ENCODE measurements around the gene WDR87.

WDR87 gene

DNA sequence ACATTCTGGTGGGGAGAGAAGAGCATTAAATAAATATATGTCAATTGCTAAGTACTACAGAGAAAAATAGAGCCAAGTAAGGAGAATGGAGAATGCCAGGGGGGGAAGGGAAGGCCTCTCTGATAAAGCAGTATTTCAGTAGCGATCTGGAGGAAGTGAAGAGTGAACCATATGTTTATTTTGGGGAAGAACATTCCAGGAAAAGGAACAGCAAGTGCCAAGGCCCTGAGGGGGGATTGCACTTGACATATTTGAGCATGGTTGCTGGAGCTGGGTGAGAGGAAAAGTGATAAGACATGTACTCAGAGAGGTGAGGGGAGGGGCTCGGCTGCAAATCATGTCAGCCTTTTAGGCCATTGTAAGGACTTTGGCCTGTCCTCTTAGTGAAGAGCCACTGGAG is 30.4 kb downstream of the WDR87 start:
- TF ChIP-seq, protein P1, sequence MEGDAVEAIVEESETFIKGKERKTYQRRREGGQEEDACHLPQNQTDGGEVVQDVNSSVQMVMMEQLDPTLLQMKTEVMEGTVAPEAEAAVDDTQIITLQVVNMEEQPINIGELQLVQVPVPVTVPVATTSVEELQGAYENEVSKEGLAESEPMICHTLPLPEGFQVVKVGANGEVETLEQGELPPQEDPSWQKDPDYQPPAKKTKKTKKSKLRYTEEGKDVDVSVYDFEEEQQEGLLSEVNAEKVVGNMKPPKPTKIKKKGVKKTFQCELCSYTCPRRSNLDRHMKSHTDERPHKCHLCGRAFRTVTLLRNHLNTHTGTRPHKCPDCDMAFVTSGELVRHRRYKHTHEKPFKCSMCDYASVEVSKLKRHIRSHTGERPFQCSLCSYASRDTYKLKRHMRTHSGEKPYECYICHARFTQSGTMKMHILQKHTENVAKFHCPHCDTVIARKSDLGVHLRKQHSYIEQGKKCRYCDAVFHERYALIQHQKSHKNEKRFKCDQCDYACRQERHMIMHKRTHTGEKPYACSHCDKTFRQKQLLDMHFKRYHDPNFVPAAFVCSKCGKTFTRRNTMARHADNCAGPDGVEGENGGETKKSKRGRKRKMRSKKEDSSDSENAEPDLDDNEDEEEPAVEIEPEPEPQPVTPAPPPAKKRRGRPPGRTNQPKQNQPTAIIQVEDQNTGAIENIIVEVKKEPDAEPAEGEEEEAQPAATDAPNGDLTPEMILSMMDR (IDR thresholded peaks at IDR 0.05; ENCODE audit: borderline replicate concordance, extremely low read depth, low read length, poor library complexity, severe bottlenecking) = no peak
- no peak for TF ChIP-seq EZH2 (IDR thresholded peaks at IDR 0.05; ENCODE audit: borderline replicate concordance, low read depth, low read length, severe bottlenecking)
- Histone ChIP-seq H3K27me3 (ENCODE audit: insufficient read depth, low read length, poor library complexity) (no peaks in the 10 kb centered on the region), H3K79me2 (ENCODE audit: insufficient read depth, low read length) (no peaks in the 10 kb centered on the region), H3K36me3 (ENCODE audit: insufficient read depth, low read length) (no peaks in the 10 kb centered on the region), H3K9me3 (ENCODE audit: insufficient read depth, low read length, severe bottlenecking) (no peaks in the 10 kb centered on the region), H3K4me1 (ENCODE audit: insufficient read depth, low read length) (no peaks in the 10 kb centered on the region), H3K9ac (ENCODE audit: low read depth, low read length) (no peak overlapping the region), H4K20me1 (ENCODE audit: insufficient read depth, low read length) (no peaks in the 10 kb centered on the region), H2AFZ (ENCODE audit: low read depth, low read length) (no peak overlapping the region), H3K4me2 (ENCODE audit: insufficient read depth, low read length) (no peak overlapping the region), H3K4me3 (ENCODE audit: low read depth in 1 of 2, low read length in 2 of 2) (no peak overlapping the region), H3K27ac (ENCODE audit: low read length) (no peak overlapping the region)
- DNase-seq (no peak), ATAC-seq (ENCODE audit: insufficient read depth, low read depth) (no peak)

DNA sequence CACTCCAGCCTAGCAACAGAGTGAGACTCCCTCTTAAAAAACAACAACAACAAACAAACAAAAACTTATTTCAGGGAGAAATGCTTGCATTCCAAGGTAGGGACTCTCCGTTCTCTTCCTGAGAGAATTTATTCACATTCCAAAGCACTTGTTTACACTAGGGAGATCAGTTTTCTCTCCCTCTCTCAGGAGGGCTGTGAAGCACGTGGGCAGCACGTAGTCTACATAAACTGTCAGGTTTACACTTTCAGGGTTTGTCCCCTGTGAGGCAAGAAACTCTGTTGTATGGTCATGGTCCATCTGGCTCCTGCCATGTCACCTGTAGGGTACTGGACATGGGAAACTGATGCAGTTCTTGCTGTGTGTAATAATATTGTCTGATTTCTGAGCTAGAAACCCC is 31.6 kb downstream of the WDR87 start:
- TF ChIP-seq, protein P1 (IDR thresholded peaks at IDR 0.05; ENCODE audit: borderline replicate concordance, extremely low read depth, low read length, poor library complexity, severe bottlenecking) = no peak
- Histone ChIP-seq H3K4me2 (ENCODE audit: insufficient read depth, low read length) (no peak overlapping the region), H2AFZ (ENCODE audit: low read depth, low read length) (no peak overlapping the region), H3K9ac (ENCODE audit: low read depth, low read length) (no peak overlapping the region), H3K79me2 (ENCODE audit: insufficient read depth, low read length) (no peaks in the 10 kb centered on the region), H3K27me3 (ENCODE audit: insufficient read depth, low read length, poor library complexity) (no peaks in the 10 kb centered on the region), H3K9me3 (ENCODE audit: insufficient read depth, low read length, severe bottlenecking) (no peaks in the 10 kb centered on the region), H3K4me3 (ENCODE audit: low read depth in 1 of 2, low read length in 2 of 2) (no peak overlapping the region), H3K36me3 (ENCODE audit: insufficient read depth, low read length) (no peaks in the 10 kb centered on the region), H3K4me1 (ENCODE audit: insufficient read depth, low read length) (no peaks in the 10 kb centered on the region), H4K20me1 (ENCODE audit: insufficient read depth, low read length) (no peaks in the 10 kb centered on the region), H3K27ac (ENCODE audit: low read length) (no peak overlapping the region)
- ATAC-seq (ENCODE audit: insufficient read depth, low read depth) = no peak
- DNase-seq = no peak

DNA sequence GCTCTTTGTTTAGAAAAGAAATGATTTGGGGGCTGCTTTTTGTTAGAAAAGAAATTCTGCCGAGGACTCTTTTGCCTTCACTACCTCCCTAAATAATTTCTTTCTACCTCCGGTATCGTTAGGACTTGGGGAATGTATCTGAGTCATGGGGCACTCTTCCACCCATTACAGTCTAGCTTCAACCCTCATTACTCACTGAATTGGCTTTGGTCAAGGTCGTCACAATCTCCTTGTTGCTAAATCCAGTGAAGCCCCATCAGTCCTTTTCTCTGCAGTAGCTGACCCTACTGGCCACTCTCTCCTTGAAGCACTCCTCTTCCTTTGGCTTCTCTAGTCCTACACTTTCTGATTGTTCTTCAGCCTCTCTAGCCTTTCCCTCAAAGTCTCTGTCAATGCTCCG is 34.0 kb downstream of the WDR87 start:
- no peak overlapping the region for H3K27ac ChIP-seq (ENCODE audit: low read length)
- TF ChIP-seq, protein P1 (IDR thresholded peaks at IDR 0.05; ENCODE audit: borderline replicate concordance, extremely low read depth, low read length, poor library complexity, severe bottlenecking) = no peak
- no peak for TF ChIP-seq EZH2 (IDR thresholded peaks at IDR 0.05; ENCODE audit: borderline replicate concordance, low read depth, low read length, severe bottlenecking)
- no peak overlapping the region for H3K9ac ChIP-seq (ENCODE audit: low read depth, low read length)
- peaks cover 2% of the 10 kb centered on the region for H3K9me3 ChIP-seq (ENCODE audit: insufficient read depth, low read length, severe bottlenecking)
- no peak for ATAC-seq (ENCODE audit: insufficient read depth, low read depth)
- no peak for DNase-seq
- no peak overlapping the region for H3K4me2 ChIP-seq (ENCODE audit: insufficient read depth, low read length)
- H3K79me2 ChIP-seq (ENCODE audit: insufficient read depth, low read length) = no peaks in the 10 kb centered on the region
- H3K4me1 ChIP-seq (ENCODE audit: insufficient read depth, low read length) = no peaks in the 10 kb centered on the region
- no peak overlapping the region for H3K4me3 ChIP-seq (ENCODE audit: low read depth in 1 of 2, low read length in 2 of 2)
- no peaks in the 10 kb centered on the region for H4K20me1 ChIP-seq (ENCODE audit: insufficient read depth, low read length)
- no peaks in the 10 kb centered on the region for H3K36me3 ChIP-seq (ENCODE audit: insufficient read depth, low read length)
- no peaks in the 10 kb centered on the region for H3K27me3 ChIP-seq (ENCODE audit: insufficient read depth, low read length, poor library complexity)
- no peak overlapping the region for H2AFZ ChIP-seq (ENCODE audit: low read depth, low read length)

DNA sequence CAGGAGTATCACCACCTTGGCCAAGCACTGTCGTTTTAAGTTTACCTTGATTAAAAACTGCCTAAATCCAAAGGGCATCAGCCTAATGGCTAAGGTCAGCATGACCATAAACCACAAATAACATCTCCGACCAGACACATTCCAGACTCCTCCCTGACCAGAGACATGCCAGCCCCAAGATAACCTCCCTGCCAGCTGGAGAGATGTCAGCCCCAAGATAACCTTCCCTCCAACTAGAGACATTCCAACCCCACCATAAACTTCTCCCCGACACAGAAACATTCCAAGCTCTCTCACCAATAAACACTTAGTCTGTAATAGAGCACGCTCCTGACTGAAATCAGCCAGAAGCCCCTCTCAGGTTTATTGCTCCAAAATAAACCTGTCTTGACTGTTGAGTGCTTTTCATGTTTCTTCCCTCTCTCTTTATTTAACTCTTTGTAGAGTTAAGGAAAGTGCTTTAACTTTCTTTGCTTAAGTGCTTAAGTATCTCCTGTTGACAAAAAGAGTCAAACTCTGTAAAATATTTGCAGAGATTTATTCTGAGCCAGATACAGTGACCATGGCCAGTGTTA is 36.5 kb downstream of the WDR87 start:
- TF ChIP-seq, protein P1 (IDR thresholded peaks at IDR 0.05; ENCODE audit: borderline replicate concordance, extremely low read depth, low read length, poor library complexity, severe bottlenecking) = no peak
- no peak for TF ChIP-seq EZH2 (IDR thresholded peaks at IDR 0.05; ENCODE audit: borderline replicate concordance, low read depth, low read length, severe bottlenecking)
- H3K36me3 ChIP-seq (ENCODE audit: insufficient read depth, low read length) = no peaks in the 10 kb centered on the region
- H3K9me3 ChIP-seq (ENCODE audit: insufficient read depth, low read length, severe bottlenecking) = peaks cover 2% of the 10 kb centered on the region
- ATAC-seq (ENCODE audit: insufficient read depth, low read depth) = no peak
- H2AFZ ChIP-seq (ENCODE audit: low read depth, low read length) = no peak overlapping the region
- H4K20me1 ChIP-seq (ENCODE audit: insufficient read depth, low read length) = no peaks in the 10 kb centered on the region
- H3K9ac ChIP-seq (ENCODE audit: low read depth, low read length) = no peak overlapping the region
- H3K27me3 ChIP-seq (ENCODE audit: insufficient read depth, low read length, poor library complexity) = no peaks in the 10 kb centered on the region
- H3K27ac ChIP-seq (ENCODE audit: low read length) = no peak overlapping the region
- no peak overlapping the region for H3K4me2 ChIP-seq (ENCODE audit: insufficient read depth, low read length)
- H3K4me1 ChIP-seq (ENCODE audit: insufficient read depth, low read length) = no peaks in the 10 kb centered on the region
- H3K4me3 ChIP-seq (ENCODE audit: low read depth in 1 of 2, low read length in 2 of 2) = no peak overlapping the region
- H3K79me2 ChIP-seq (ENCODE audit: insufficient read depth, low read length) = no peaks in the 10 kb centered on the region
- DNase-seq = no peak
